Dermis microvascular lymphatic vessel endothelial cell (primary cell): Measurements from ENCODE around the gene GPBP1L1. TPM values are rescaled to one million over a fixed set of nuclear protein-coding genes. Genes with fewer than 3 reads are reported as not detected.
A peak's percentile ranks its signal among the peaks of the same experiment; 100 is the strongest.
"Not testable (repeated sequence)": the region's sequence is repeated elsewhere in the genome, so short reads cannot be mapped to it uniquely, and the experiment has no call there.

Experiments used
- DNase-seq, 2 donors: peaks; one replicate each; pipeline versions ENCODE4 v3.0.0 to v3.0.0-alpha.2; 2010; ENCODE audit warnings: low read depth in 2 of 2
- total RNA-seq: library from RNA; depleted of rRNA; stranded (reverse); fragments of >200 nt; gene quantifications from 2 replicates; pipeline ENCODE4 v1.2.1, GENCODE V29; 2014

The GPBP1L1 gene
- total RNA-seq, 1 donor from 2014 or later, result 74.6 TPM

- no peak for DNase-seq
These were observed 51.1 kb downstream of the GPBP1L1 start for GRCh38 chr1:45635211-45635610.

GRCh38 chr1:45630429-45630828 lies 55.9 kb downstream of the GPBP1L1 start:
- DNase-seq, result no peak

GRCh38 chr1:45629035-45629434 lies 57.3 kb downstream of the GPBP1L1 start:
- peak in 1 of 2 donors; percentile 82 for DNase-seq

- no peak for DNase-seq
These were observed 62.4 kb downstream of the GPBP1L1 start, which contains the start of gene CCDC17 for GRCh38 chr1:45623972-45624371. CCDC17 (minus strand) TSS chr1:45624054; CDS start chr1:45623909, 145 bp downstream.

- no peak for DNase-seq
These were observed 63.6 kb downstream of the GPBP1L1 start for GRCh38 chr1:45622524-45623394.

- peak in 1 of 2 donors; percentile 40 for DNase-seq
These were observed 64.3 kb downstream of the GPBP1L1 start for GRCh38 chr1:45621895-45622523.

- DNase-seq, result peak in 1 of 2 donors; percentile 33
These were observed 64.9 kb downstream of the GPBP1L1 start for GRCh38 chr1:45621501-45621836.

- DNase-seq, result peak in 1 of 2 donors; percentile 29
These were observed 65.5 kb downstream of the GPBP1L1 start for GRCh38 chr1:45620588-45621500.

GRCh38 chr1:45619149-45619921 lies 67.0 kb downstream of the GPBP1L1 start:
- peak in 1 of 2 donors; percentile 27 for DNase-seq

- peak in 1 of 2 donors; percentile 75 for DNase-seq
These were observed 68.7 kb downstream of the GPBP1L1 start for GRCh38 chr1:45617618-45618017.

- no peak for DNase-seq
These were observed 70.4 kb downstream of the GPBP1L1 start for GRCh38 chr1:45615885-45616284.

GRCh38 chr1:45612941-45613579 lies 73.3 kb downstream of the GPBP1L1 start:
- DNase-seq, result no peak

GRCh38 chr1:45610589-45611226 lies 75.6 kb downstream of the GPBP1L1 start:
- no peak for DNase-seq

- DNase-seq, result peak in 1 of 2 donors; percentile 84
These were observed 77.9 kb downstream of the GPBP1L1 start for GRCh38 chr1:45608175-45609156.

GRCh38 chr1:45607404-45608074 lies 78.8 kb downstream of the GPBP1L1 start:
- DNase-seq, result no peak

- no peak for DNase-seq
These were observed 82.1 kb downstream of the GPBP1L1 start for GRCh38 chr1:45604239-45604638.

- DNase-seq, result not testable (repeated sequence)
These were observed 89.6 kb downstream of the GPBP1L1 start for GRCh38 chr1:45596765-45597164.

- DNase-seq, result no peak
These were observed 91.9 kb downstream of the GPBP1L1 start for GRCh38 chr1:45594412-45594811.
